SHP77 (cell line): ENCODE data around the gene KCNC4.

Source experiments
- DNase-seq, 2 experiments: peaks; one replicate each; lab custom pipeline; 2025; lab: John Stamatoyannopoulos, UW

Gene KCNC4

GRCh38 chr1:110211496-110212168, 1.5 kb downstream of the KCNC4 start:
- DNase-seq: no peak

GRCh38 chr1:110212169-110213142, 2.3 kb downstream of the KCNC4 start:
- DNase-seq: peak in 1 of 2 experiments; percentile 7

- no peak for DNase-seq
These were observed 3.0 kb downstream of the KCNC4 start for GRCh38 chr1:110213143-110213540.

GRCh38 chr1:110214454-110215404, 4.6 kb downstream of the KCNC4 start:
- no peak for DNase-seq

GRCh38 chr1:110215621-110216515, 5.8 kb downstream of the KCNC4 start:
- DNase-seq: no peak

- DNase-seq: no peak
These were observed 6.8 kb downstream of the KCNC4 start for GRCh38 chr1:110216844-110217444.

GRCh38 chr1:110218137-110218536, 8.0 kb downstream of the KCNC4 start:
- DNase-seq: no peak

GRCh38 chr1:110218739-110219138, 8.6 kb downstream of the KCNC4 start:
- no peak for DNase-seq

GRCh38 chr1:110220324-110220723, 10.2 kb downstream of the KCNC4 start:
- no peak for DNase-seq

GRCh38 chr1:110221119-110221518, 11.0 kb downstream of the KCNC4 start:
- DNase-seq: no peak

- DNase-seq: no peak
These were observed 13.0 kb downstream of the KCNC4 start for GRCh38 chr1:110223127-110223526.

GRCh38 chr1:110223581-110223980, 13.5 kb downstream of the KCNC4 start:
- DNase-seq: no peak

- no peak for DNase-seq
These were observed 14.3 kb downstream of the KCNC4 start for GRCh38 chr1:110224240-110224995.

GRCh38 chr1:110225212-110225611, 15.1 kb downstream of the KCNC4 start:
- DNase-seq: no peak

- DNase-seq: no peak
These were observed 15.8 kb downstream of the KCNC4 start for GRCh38 chr1:110225756-110226404.

- no peak for DNase-seq
These were observed 17.7 kb downstream of the KCNC4 start for GRCh38 chr1:110227774-110228173.

- DNase-seq: no peak
These were observed 18.3 kb downstream of the KCNC4 start for GRCh38 chr1:110228381-110228780.

GRCh38 chr1:110228869-110229268, 18.8 kb downstream of the KCNC4 start:
- DNase-seq: no peak

- DNase-seq: no peak
These were observed 19.4 kb downstream of the KCNC4 start for GRCh38 chr1:110229348-110230001.
